Measurements from ENCODE around the gene CEBPA.
A peak's percentile ranks its signal among the peaks of the same experiment; 100 is the strongest.

Gene CEBPA

DNA sequence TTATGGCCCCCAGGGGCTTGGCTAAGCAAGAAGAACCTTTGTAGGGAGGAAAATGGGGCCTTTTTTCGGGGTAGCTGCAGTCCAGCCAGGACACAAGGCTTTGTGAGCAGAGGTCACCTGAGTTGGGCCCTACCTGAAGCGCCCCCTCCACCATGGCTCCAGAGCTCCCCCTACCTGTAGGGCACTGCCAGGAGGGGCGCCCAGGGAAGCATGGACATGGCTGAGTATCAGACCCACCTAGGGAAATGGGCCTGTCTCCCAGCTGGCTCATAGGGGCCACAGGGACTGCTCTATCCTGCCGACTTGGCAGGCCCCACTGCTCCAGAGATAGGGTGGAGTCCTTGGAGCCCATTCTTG lies 9.0 kb upstream of the CEBPA start:
- no peak overlapping the region for H3K9ac ChIP-seq (ENCODE audit: low read depth, low read length)
- no peaks in the 10 kb centered on the region for H3K9me3 ChIP-seq (ENCODE audit: insufficient read depth, low read length, severe bottlenecking)
- H3K27ac ChIP-seq (ENCODE audit: low read length), result no peak overlapping the region
- no peaks in the 10 kb centered on the region for H3K36me3 ChIP-seq (ENCODE audit: insufficient read depth, low read length)
- no peaks in the 10 kb centered on the region for H3K79me2 ChIP-seq (ENCODE audit: insufficient read depth, low read length)
- no peak for DNase-seq
- H3K4me3 ChIP-seq (ENCODE audit: low read depth in 1 of 2, low read length in 2 of 2), result no peak overlapping the region
- ATAC-seq (ENCODE audit: insufficient read depth, low read depth), result no peak
- no peak overlapping the region for H3K4me2 ChIP-seq (ENCODE audit: insufficient read depth, low read length)
- H2AFZ ChIP-seq (ENCODE audit: low read depth, low read length), result no peak overlapping the region
- H3K4me1 ChIP-seq (ENCODE audit: insufficient read depth, low read length), result no peaks in the 10 kb centered on the region
- no peaks in the 10 kb centered on the region for H4K20me1 ChIP-seq (ENCODE audit: insufficient read depth, low read length)
- no peaks in the 10 kb centered on the region for H3K27me3 ChIP-seq (ENCODE audit: insufficient read depth, low read length, poor library complexity)
- no peak for TF ChIP-seq EZH2 (IDR thresholded peaks at IDR 0.05; ENCODE audit: borderline replicate concordance, low read depth, low read length, severe bottlenecking)
- TF ChIP-seq, protein P1, sequence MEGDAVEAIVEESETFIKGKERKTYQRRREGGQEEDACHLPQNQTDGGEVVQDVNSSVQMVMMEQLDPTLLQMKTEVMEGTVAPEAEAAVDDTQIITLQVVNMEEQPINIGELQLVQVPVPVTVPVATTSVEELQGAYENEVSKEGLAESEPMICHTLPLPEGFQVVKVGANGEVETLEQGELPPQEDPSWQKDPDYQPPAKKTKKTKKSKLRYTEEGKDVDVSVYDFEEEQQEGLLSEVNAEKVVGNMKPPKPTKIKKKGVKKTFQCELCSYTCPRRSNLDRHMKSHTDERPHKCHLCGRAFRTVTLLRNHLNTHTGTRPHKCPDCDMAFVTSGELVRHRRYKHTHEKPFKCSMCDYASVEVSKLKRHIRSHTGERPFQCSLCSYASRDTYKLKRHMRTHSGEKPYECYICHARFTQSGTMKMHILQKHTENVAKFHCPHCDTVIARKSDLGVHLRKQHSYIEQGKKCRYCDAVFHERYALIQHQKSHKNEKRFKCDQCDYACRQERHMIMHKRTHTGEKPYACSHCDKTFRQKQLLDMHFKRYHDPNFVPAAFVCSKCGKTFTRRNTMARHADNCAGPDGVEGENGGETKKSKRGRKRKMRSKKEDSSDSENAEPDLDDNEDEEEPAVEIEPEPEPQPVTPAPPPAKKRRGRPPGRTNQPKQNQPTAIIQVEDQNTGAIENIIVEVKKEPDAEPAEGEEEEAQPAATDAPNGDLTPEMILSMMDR (IDR thresholded peaks at IDR 0.05; ENCODE audit: borderline replicate concordance, extremely low read depth, low read length, poor library complexity, severe bottlenecking), result peak; percentile 36

DNA sequence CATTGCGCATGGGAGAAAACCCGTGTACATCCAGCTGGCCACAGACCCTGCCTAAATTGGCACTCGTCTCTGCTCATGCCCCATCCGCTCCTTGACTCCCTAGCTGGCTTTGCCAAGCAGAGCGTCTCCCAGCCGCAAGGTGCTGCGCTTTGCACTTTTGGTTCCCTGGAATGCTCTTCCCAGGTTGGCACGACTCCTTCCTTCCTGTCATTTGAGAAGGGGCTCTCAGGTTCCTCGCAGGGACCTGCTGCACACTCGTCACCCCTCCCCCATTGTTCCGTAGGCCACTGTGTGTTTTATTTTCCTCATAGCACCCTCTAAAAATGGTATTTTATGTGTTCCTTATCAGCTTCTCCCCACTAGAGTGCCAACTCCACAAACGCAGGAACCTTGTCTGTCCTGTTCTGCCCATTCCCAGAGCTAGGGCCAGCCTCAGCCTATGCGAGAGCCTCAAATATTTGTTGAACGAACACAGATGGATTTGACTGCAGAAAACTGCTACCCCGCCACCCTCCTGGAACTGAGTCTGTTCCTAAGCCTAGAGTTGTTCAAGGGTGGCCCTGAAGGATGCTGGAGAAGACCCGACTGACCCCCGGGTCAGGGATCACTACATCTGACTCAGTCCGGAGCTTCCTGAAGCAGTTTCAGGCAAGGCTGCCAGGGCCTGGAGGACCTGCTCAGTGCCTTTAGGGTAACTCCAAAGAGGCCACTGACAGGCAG lies 8.4 kb upstream of the CEBPA start:
- H3K9ac ChIP-seq (ENCODE audit: low read depth, low read length), result no peak overlapping the region

DNA sequence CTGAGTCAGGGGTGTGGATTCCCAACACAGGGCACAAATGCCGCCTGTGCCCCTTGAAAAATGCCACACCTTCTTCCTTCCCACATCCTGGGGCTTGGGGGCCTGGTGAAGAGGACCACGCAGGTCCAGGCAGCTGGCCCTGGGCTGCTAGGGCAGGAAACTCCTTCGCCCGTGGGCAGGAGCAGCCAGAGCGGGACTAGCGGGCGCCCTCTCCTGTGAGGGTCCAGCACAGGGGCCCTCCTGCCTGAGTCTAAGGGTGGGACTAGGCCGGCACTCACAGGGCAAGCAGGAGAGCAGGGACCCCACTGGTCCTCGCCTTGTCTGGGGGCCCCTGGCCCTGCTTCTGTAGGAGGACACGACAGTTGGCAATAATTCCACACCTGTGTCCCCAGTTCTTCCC lies 7.5 kb upstream of the CEBPA start:
- Histone ChIP-seq H3K9ac (ENCODE audit: low read depth, low read length) (no peak overlapping the region), H2AFZ (ENCODE audit: low read depth, low read length) (no peak overlapping the region), H3K27ac (ENCODE audit: low read length) (no peak overlapping the region), H3K27me3 (ENCODE audit: insufficient read depth, low read length, poor library complexity) (peaks cover 4% of the 10 kb centered on the region), H3K4me2 (ENCODE audit: insufficient read depth, low read length) (no peak overlapping the region), H3K4me1 (ENCODE audit: insufficient read depth, low read length) (no peaks in the 10 kb centered on the region), H4K20me1 (ENCODE audit: insufficient read depth, low read length) (no peaks in the 10 kb centered on the region), H3K79me2 (ENCODE audit: insufficient read depth, low read length) (no peaks in the 10 kb centered on the region), H3K4me3 (ENCODE audit: low read depth in 1 of 2, low read length in 2 of 2) (no peak overlapping the region), H3K36me3 (ENCODE audit: insufficient read depth, low read length) (no peaks in the 10 kb centered on the region), H3K9me3 (ENCODE audit: insufficient read depth, low read length, severe bottlenecking) (no peaks in the 10 kb centered on the region)
- ATAC-seq (ENCODE audit: insufficient read depth, low read depth) (no peak), DNase-seq (no peak)
- TF ChIP-seq, protein P1 (IDR thresholded peaks at IDR 0.05; ENCODE audit: borderline replicate concordance, extremely low read depth, low read length, poor library complexity, severe bottlenecking), result no peak
- TF ChIP-seq EZH2 (IDR thresholded peaks at IDR 0.05; ENCODE audit: borderline replicate concordance, low read depth, low read length, severe bottlenecking), result no peak

More for the DNA sequence above, 8.4 kb upstream of the CEBPA start:
- Histone ChIP-seq H4K20me1 (ENCODE audit: insufficient read depth, low read length) (no peaks in the 10 kb centered on the region), H3K27ac (ENCODE audit: low read length) (no peak overlapping the region), H3K27me3 (ENCODE audit: insufficient read depth, low read length, poor library complexity) (peaks cover 3% of the 10 kb centered on the region), H3K4me3 (ENCODE audit: low read depth in 1 of 2, low read length in 2 of 2) (no peak overlapping the region), H2AFZ (ENCODE audit: low read depth, low read length) (no peak overlapping the region), H3K36me3 (ENCODE audit: insufficient read depth, low read length) (no peaks in the 10 kb centered on the region), H3K4me1 (ENCODE audit: insufficient read depth, low read length) (no peaks in the 10 kb centered on the region), H3K79me2 (ENCODE audit: insufficient read depth, low read length) (no peaks in the 10 kb centered on the region), H3K9me3 (ENCODE audit: insufficient read depth, low read length, severe bottlenecking) (no peaks in the 10 kb centered on the region), H3K4me2 (ENCODE audit: insufficient read depth, low read length) (no peak overlapping the region)
- no peak for DNase-seq
- TF ChIP-seq, protein P1 (IDR thresholded peaks at IDR 0.05; ENCODE audit: borderline replicate concordance, extremely low read depth, low read length, poor library complexity, severe bottlenecking), result no peak
- no peak for TF ChIP-seq EZH2 (IDR thresholded peaks at IDR 0.05; ENCODE audit: borderline replicate concordance, low read depth, low read length, severe bottlenecking)
- no peak for ATAC-seq (ENCODE audit: insufficient read depth, low read depth)
